H1 (cell line): ENCODE results near the gene AMN1. TPM values are rescaled to one million over a fixed set of nuclear protein-coding genes. Genes with fewer than 3 reads are reported as not detected.

Experiments
- CTCF ChIA-PET: fragments of 300-600 bp; sonication (Branson Sonifier 250); formaldehyde crosslinking; loops from one replicate; lab custom pipeline; 2021; ENCODE audit not compliant: partially characterized antibody; lab: Charles Lee
- POLR2A ChIA-PET: fragments of 300-600 bp; sonication (Branson Sonifier 250); formaldehyde crosslinking; loops from one replicate; lab custom pipeline; 2021; ENCODE audit warnings: inconsistent platforms; ENCODE audit not compliant: partially characterized antibody; lab: Charles Lee
- DNase-seq, 2 experiments: peaks; one replicate each; pipeline versions ENCODE4 v3.0.0 to v3.0.0-alpha.2; 2010 to 2022; ENCODE audit warnings: low spot score in 2 of 2, low read depth in 1 of 2, mixed read lengths in 1 of 2
- FAIRE-seq: peaks from 2 replicates; lab custom pipeline; 2011; peaks lifted over from hg19 to GRCh38; lab: Jason Lieb, UNC
- H2AFZ ChIP-seq: 2 replicates; pipeline ENCODE4 v1.8.1; 2012; ENCODE audit warnings: low read length, inconsistent platforms
- H2AK5ac ChIP-seq: 2 replicates; pipeline ENCODE4 v1.6.1; 2013; ENCODE audit warnings: low read depth, low read length
- H2BK120ac ChIP-seq: replicated peaks from 2 replicates; pipeline ENCODE3; 2013; ENCODE audit warnings: low read depth, low read length, inconsistent platforms
- H2BK12ac ChIP-seq: 2 replicates; pipeline ENCODE4 v1.6.1; 2013; ENCODE audit warnings: low read depth, low read length
- H2BK15ac ChIP-seq: 2 replicates; pipeline ENCODE4 v1.6.1; 2013; ENCODE audit warnings: low read length
- H2BK20ac ChIP-seq: 2 replicates; pipeline ENCODE4 v1.6.1; 2013; ENCODE audit warnings: low read length
- H2BK5ac ChIP-seq: 2 replicates; pipeline ENCODE4 v1.6.1; 2013; ENCODE audit warnings: low read depth, low read length
- H3K14ac ChIP-seq: 2 replicates; pipeline ENCODE4 v1.6.1; 2013; ENCODE audit warnings: inconsistent platforms; ENCODE audit not compliant: insufficient read length
- H3K18ac ChIP-seq: 2 replicates; pipeline ENCODE4 v1.6.1; 2013; ENCODE audit warnings: low read length; ENCODE audit errors: extremely low read depth
- H3K23ac ChIP-seq: 2 replicates; pipeline ENCODE4 v1.6.1; 2013; ENCODE audit warnings: inconsistent platforms; ENCODE audit not compliant: insufficient read length
- H3K23me2 ChIP-seq: 2 replicates; pipeline ENCODE4 v1.6.1; 2013; ENCODE audit warnings: low read depth, low read length
- H3K27ac ChIP-seq: 2 replicates; pipeline ENCODE4 v1.6.1; 2011; ENCODE audit warnings: low read depth, low read length, inconsistent platforms
- H3K27me3 ChIP-seq, 4 experiments: replicated peaks in 1 of 4; 1 replicate in 1 of 4; 2 replicates in 3 of 4; pipeline versions ENCODE4 v1.6.1 to v1.8.1; 2011 to 2013; ENCODE audit warnings: low read length in 3 of 4, mild to moderate bottlenecking in 3 of 4, inconsistent platforms in 2 of 4, mixed read lengths in 2 of 4, moderate library complexity in 1 of 4; ENCODE audit not compliant: control insufficient read depth in 3 of 4, insufficient read depth in 3 of 4; ENCODE audit errors: extremely low read depth in 1 of 4
- H3K36me3 ChIP-seq, 4 experiments: 2 replicates each; pipeline versions ENCODE4 v1.6.1 to v1.8.1; 2011 to 2013; ENCODE audit warnings: mild to moderate bottlenecking in 4 of 4, low read length in 3 of 4, moderate library complexity in 2 of 4, control low read depth in 1 of 4, inconsistent platforms in 1 of 4; ENCODE audit not compliant: insufficient read depth in 4 of 4, control insufficient read depth in 2 of 4
- H3K4ac ChIP-seq: replicated peaks from 2 replicates; pipeline ENCODE3; 2013; ENCODE audit warnings: low read length, low read depth, mixed read lengths, inconsistent platforms; ENCODE audit not compliant: insufficient read length
- H3K4me1 ChIP-seq, 4 experiments: replicated peaks in 1 of 4; 1 replicate in 1 of 4; 2 replicates in 3 of 4; pipeline versions ENCODE4 v1.6.1 to v1.8.1; 2011 to 2013; ENCODE audit warnings: low read length in 3 of 4, inconsistent platforms in 2 of 4, mixed read lengths in 1 of 4; ENCODE audit not compliant: insufficient read depth in 4 of 4, control insufficient read depth in 3 of 4
- H3K4me2 ChIP-seq, 2 experiments: 2 replicates each; pipeline versions ENCODE4 v1.6.1 to v1.8.1; 2011 to 2013; ENCODE audit warnings: low read depth in 2 of 2, low read length in 2 of 2, control low read depth in 1 of 2, inconsistent platforms in 1 of 2, mild to moderate bottlenecking in 1 of 2; ENCODE audit not compliant: insufficient read depth in 1 of 2
- H3K4me3 ChIP-seq, 4 experiments: fragments of 200-600, 300-600 bp in 1 of 4; sonication (generic), shearing (Covaris generic), sonication (Bioruptor Twin) in 1 of 4; 2 replicates each; pipeline versions ENCODE4 v1.5.1 to v1.8.1; 2011 to 2016; ENCODE audit warnings: low read length in 4 of 4, low read depth in 3 of 4, control low read depth in 2 of 4, inconsistent platforms in 2 of 4, mild to moderate bottlenecking in 2 of 4, mixed read lengths in 1 of 4, moderate library complexity in 1 of 4; ENCODE audit not compliant: insufficient read depth in 2 of 4; ENCODE audit errors: extremely low read depth in 1 of 4
- H3K56ac ChIP-seq: replicated peaks from 2 replicates; pipeline ENCODE3; 2013; ENCODE audit warnings: low read depth, mild to moderate bottlenecking, mixed read lengths, low read length, inconsistent platforms; ENCODE audit not compliant: insufficient read length
- H3K79me1 ChIP-seq: 2 replicates; pipeline ENCODE4 v1.6.1; 2013; ENCODE audit warnings: low read depth, low read length, control low read depth
- H3K79me2 ChIP-seq, 2 experiments: 2 replicates each; pipeline versions ENCODE4 v1.6.1 to v1.8.1; 2012 to 2013; ENCODE audit warnings: low read length in 2 of 2, mild to moderate bottlenecking in 2 of 2, inconsistent platforms in 1 of 2; ENCODE audit not compliant: insufficient read depth in 2 of 2, control insufficient read depth in 1 of 2
- H3K9ac ChIP-seq, 4 experiments: replicated peaks in 1 of 4; 1 replicate in 1 of 4; 2 replicates in 3 of 4; pipeline versions ENCODE4 v1.6.1 to v1.8.1; 2011 to 2013; ENCODE audit warnings: low read depth in 3 of 4, low read length in 3 of 4, control low read depth in 2 of 4, mild to moderate bottlenecking in 2 of 4, moderate library complexity in 2 of 4, inconsistent platforms in 1 of 4; ENCODE audit errors: extremely low read depth in 1 of 4
- H3K9me3 ChIP-seq, 2 experiments: 2 replicates each; pipeline versions ENCODE4 v1.6.1 to v1.8.1; 2012 to 2013; ENCODE audit warnings: mild to moderate bottlenecking in 2 of 2, moderate library complexity in 2 of 2, control low read depth in 1 of 2, inconsistent platforms in 1 of 2, low read depth in 1 of 2, low read length in 1 of 2, mixed read lengths in 1 of 2; ENCODE audit not compliant: insufficient read depth in 2 of 2
- H4K20me1 ChIP-seq, 2 experiments: replicated peaks in 1 of 2; 2 replicates each; pipeline versions ENCODE3 to v1.8.1; 2011 to 2013; ENCODE audit warnings: inconsistent platforms in 2 of 2, low read length in 2 of 2, mild to moderate bottlenecking in 1 of 2; ENCODE audit not compliant: insufficient read depth in 2 of 2, control insufficient read depth in 1 of 2
- H4K5ac ChIP-seq: 2 replicates; pipeline ENCODE4 v1.6.1; 2013; ENCODE audit warnings: low read length, low read depth, mixed read lengths, inconsistent platforms; ENCODE audit not compliant: insufficient read length
- H4K8ac ChIP-seq: 2 replicates; pipeline ENCODE4 v1.8.0; 2013; ENCODE audit warnings: mild to moderate bottlenecking, moderate library complexity, low read length, inconsistent platforms; ENCODE audit not compliant: insufficient read depth; ENCODE audit errors: extremely low read depth
- H4K91ac ChIP-seq: replicated peaks from 2 replicates; pipeline ENCODE3; 2013; ENCODE audit warnings: low read length, mixed read lengths, inconsistent platforms; ENCODE audit not compliant: insufficient read length
- BCL11A ChIP-seq, 2 experiments: IDR thresholded peaks; one replicate each; pipeline ENCODE4 v1.6.1; 2011; ENCODE audit warnings: low read depth in 2 of 2, low read length in 2 of 2, mild to moderate bottlenecking in 2 of 2
- BRCA1 ChIP-seq: IDR thresholded peaks from 2 replicates; pipeline ENCODE4 v1.6.1; 2012; ENCODE audit warnings: low read depth, low read length, improper control_type of control experiment
- CBX8 ChIP-seq: fragments of 300-800, 300-1000 bp; sonication (generic); IDR thresholded peaks from 2 replicates; pipeline ENCODE4 v1.7.1; 2016; ENCODE audit warnings: low read depth, low read length, borderline replicate concordance
- KDM4A ChIP-seq: IDR thresholded peaks from one replicate; pipeline ENCODE4 v1.7.1; 2012; ENCODE audit warnings: low read depth, mild to moderate bottlenecking, moderate library complexity, low read length, inconsistent platforms; ENCODE audit not compliant: severe bottlenecking
- POLR2A ChIP-seq, 2 experiments: IDR thresholded peaks; 1 replicate in 1 of 2; 2 replicates in 1 of 2; pipeline ENCODE4 v1.6.1; 2011; ENCODE audit warnings: low read depth in 2 of 2, low read length in 2 of 2, mild to moderate bottlenecking in 2 of 2; ENCODE audit errors: control extremely low read depth in 1 of 2
- polyA plus RNA-seq, 7 experiments: library from polyadenylated mRNA; depleted of rRNA in 3 of 7; stranded (reverse) in 5 of 7; unstranded in 2 of 7; fragments of >200 nt in 5 of 7; fragments of 200-250 nt in 2 of 7; gene quantifications; 1 replicate in 5 of 7; 2 replicates in 1 of 7; 4 replicates in 1 of 7; pipeline versions ENCODE4 v1.2.1 to v1.2.3, GENCODE V29; 2011 to 2013; ENCODE audit warnings: missing spikeins in 2 of 7, mixed read lengths in 2 of 7
- total RNA-seq: library from RNA; stranded (reverse); fragmentation: NEBNext Ultra II Directional; extraction: Animal tissue kit (Norgen Biotek cat#: 25700); gene quantifications from 2 replicates; pipeline ENCODE4 v1.2.1, GENCODE V29; 2021

The AMN1 gene
- total and polyA plus RNA-seq, 2 of the 8 experiments (the other 6 are each of a cell fraction or from before 2014, with no cell fraction given) = 7.5 to 13.8 TPM

DNA sequence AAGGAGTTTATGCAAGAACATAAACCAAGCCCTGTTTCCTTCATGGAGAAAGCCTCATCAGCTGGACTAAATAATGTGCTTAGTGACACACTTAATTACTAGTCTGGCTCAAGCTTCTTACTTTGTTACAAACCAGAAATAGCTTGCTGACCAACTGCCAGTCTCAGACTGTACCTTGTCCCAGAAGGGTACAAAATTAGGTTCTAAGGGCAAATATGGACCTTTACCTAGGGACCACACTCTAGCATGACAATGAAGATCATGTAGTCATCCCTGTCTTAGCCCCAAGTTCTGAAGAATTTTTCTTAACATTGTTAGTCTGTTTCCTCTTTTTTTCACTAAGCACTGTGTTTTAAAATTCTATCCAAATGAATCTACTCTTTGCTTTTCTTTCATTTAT, 2.2 kb downstream of the AMN1 start:
- H3K4ac ChIP-seq = no peak overlapping the region
- no peak overlapping the region for H2BK12ac ChIP-seq
- no peak overlapping the region for H3K23ac ChIP-seq
- ChIA-PET POLR2A (interaction anchor here (0.9 kb wide), 1 partner anchor 12 kb away, joined by 3 read pairs; no protein-coding TSS in a partner anchor), CTCF (interaction anchor here (1.7 kb wide), 1 partner anchor 24 kb away, joined by 4 read pairs; no protein-coding TSS in a partner anchor)
- H2BK15ac ChIP-seq = no peak overlapping the region
- H3K27ac ChIP-seq = no peak overlapping the region
- peaks cover 8% of the 10 kb centered on the region for H3K23me2 ChIP-seq
- no peak overlapping the region for H2BK5ac ChIP-seq
- no peaks in the 10 kb centered on the region for H3K9me3 ChIP-seq
- H2AK5ac ChIP-seq = no peak overlapping the region
- no peak overlapping the region for H4K91ac ChIP-seq
- H4K20me1 ChIP-seq = peaks cover 0 to 2% of the 10 kb centered on the region in 2 experiments
- no peak for DNase-seq
- no peak overlapping the region for H2BK120ac ChIP-seq
- peaks cover 0 to 7% (median 3%) of the 10 kb centered on the region in 4 experiments; a peak in 5 of 7 replicates for H3K4me1 ChIP-seq
- no peak overlapping the region for H3K56ac ChIP-seq
- TF ChIP-seq CBX8 (no peak), KDM4A (no peak), BRCA1 (no peak), BCL11A (IDR thresholded peaks at IDR 0.05; ENCODE audit: low read depth in 2 of 2, low read length in 2 of 2) (no peak), POLR2A (IDR thresholded peaks at IDR 0.05; ENCODE audit: control extremely low read depth in 1 of 2, low read depth in 2 of 2, low read length in 2 of 2) (no peak)
- no peak overlapping the region for H4K5ac ChIP-seq
- no peak overlapping the region for H2AFZ ChIP-seq
- no peak overlapping the region for H2BK20ac ChIP-seq
- H4K8ac ChIP-seq = no peak overlapping the region
- FAIRE-seq = no peak
- H3K14ac ChIP-seq = no peak overlapping the region
- no peak overlapping the region for H3K9ac ChIP-seq
- H3K79me2 ChIP-seq = no peaks in the 10 kb centered on the region
- H3K27me3 ChIP-seq = peaks cover 0 to 2% (median 0%) of the 10 kb centered on the region in 4 experiments; a peak in 2 of 7 replicates
- no peak overlapping the region for H3K4me2 ChIP-seq
- no peaks in the 10 kb centered on the region for H3K79me1 ChIP-seq
- H3K18ac ChIP-seq = no peak overlapping the region
- H3K36me3 ChIP-seq = no peaks in the 10 kb centered on the region
- no peak overlapping the region for H3K4me3 ChIP-seq
